Ovary (tissue), 9 donors: Measurements from ENCODE around the gene BRSK2. TPM values are rescaled to one million over a fixed set of nuclear protein-coding genes. Genes with fewer than 3 reads are reported as not detected.

ENCODE experiments used
- DNase-seq, 5 donors: peaks; one replicate each; pipeline ENCODE4 v3.0.0-alpha.2; 2019 to 2020
- H3K27ac ChIP-seq, 2 donors: fragments of 200-600 bp; one replicate each; pipeline versions ENCODE4 v1.5.1 to v1.8.0; 2019 to 2022
- H3K27me3 ChIP-seq: fragments of 200-600 bp; one replicate; pipeline ENCODE4 v1.8.0; 2022
- H3K36me3 ChIP-seq: fragments of 200-600 bp; sonication (generic); one replicate; pipeline ENCODE4 v1.5.1; 2019
- H3K4me1 ChIP-seq: one replicate; pipeline ENCODE4 v1.8.1; 2013; ENCODE audit warnings: mild to moderate bottlenecking, moderate library complexity; ENCODE audit not compliant: insufficient read depth
- H3K4me3 ChIP-seq: fragments of 200-600 bp; sonication (generic); one replicate; pipeline ENCODE4 v1.5.1; 2017
- H3K9me3 ChIP-seq, 2 donors: fragments of 200-600 bp in 1 of 2; sonication (generic) in 1 of 2; one replicate each; pipeline versions ENCODE4 v1.5.1 to v1.8.1; 2013 to 2019; ENCODE audit warnings: mild to moderate bottlenecking in 1 of 2, moderate library complexity in 1 of 2
- CTCF ChIP-seq, 3 donors: fragments of 450-650 bp in 2 of 3; fragments of 200-600 bp in 1 of 3; IDR thresholded peaks; one replicate each; pipeline versions ENCODE4 v1.5.1 to v1.8.0; 2016 to 2022; ENCODE audit warnings: antibody characterized with exemption in 3 of 3, mild to moderate bottlenecking in 1 of 3
- EP300 ChIP-seq: sonication (generic); formaldehyde crosslinking; IDR thresholded peaks from one replicate; pipeline ENCODE4 v1.6.1; 2017; ENCODE audit warnings: antibody characterized with exemption
- POLR2A ChIP-seq: fragments of 450-650 bp; IDR thresholded peaks from one replicate; pipeline ENCODE4 v1.6.1; 2017; ENCODE audit warnings: antibody characterized with exemption, mild to moderate bottlenecking, moderate library complexity
- WGBS, 3 donors: extraction: QIAGEN DNeasy Blood & Tissue Kit in 1 of 3; methylation state at CpG; one replicate each; pipeline versions ENCODE4 v1.1.5 to v1.1.7; 2013 to 2017; 5-methylcytosine and 5-hydroxymethylcytosine counted together
- intact Hi-C, 4 donors: fragments of 100-400 bp; cut with DNase I; formaldehyde crosslinking; loops; one replicate each; pipeline versions ENCODE4 v1.11.0 to v1.15.1; 2022 to 2023
- polyA plus RNA-seq, 2 donors: library from polyadenylated mRNA; stranded (reverse); fragments of 200-250 nt in 1 of 2; fragments of 350-450 nt in 1 of 2; fragmentation: Illumina TruSeq in 1 of 2; extraction: RNeasy Lipid Tissue Mini Kit (QIAGEN cat#74804) in 1 of 2; gene quantifications; one replicate each; pipeline ENCODE4 v1.2.3, GENCODE V29; 2013 to 2014
- total RNA-seq, 7 donors: library from RNA; depleted of rRNA in 2 of 7; stranded (reverse); fragments of >200 nt in 2 of 7; fragmentation: NEBNext Ultra II Directional in 3 of 7; extraction: Animal tissue kit (Norgen Biotek cat#: 25700) in 3 of 7; gene quantifications; one replicate each; pipeline versions ENCODE4 v1.1.0 to v1.2.4, GENCODE V29; 2016 to 2023
- donor health status: DM: no; HTN: no; CAD: no; lungs with moderate emphysema.
- donor health status: DM: no; HTN: no; CAD: no.
- donor health status: Bipolar disorder and iron deficiency.
- donor health status: DM: yes; HTN: yes; CAD: no.
- donor health status: DM: no; HTN: no; CAD: no.
- donor health status: DM: yes; HTN: yes; CAD: no.

The BRSK2 gene
- total and polyA plus RNA-seq, 9 donors, result 0.22 to 1.5 (median 0.52) TPM

- H3K27me3 ChIP-seq, result no peaks in the 10 kb centered on the region
- TF ChIP-seq EP300 (no peak), CTCF (IDR thresholded peaks at IDR 0.05) (no peak), POLR2A (no peak)
- H3K4me3 ChIP-seq, result no peak overlapping the region
- WGBS, 3 donors, result 69 to 72% (median 72%) methylated on average over 46 of the region's 46 CpGs
- H3K36me3 ChIP-seq, result no peaks in the 10 kb centered on the region
- intact Hi-C loops, result loop anchor here in 1 of 4 donors (1.0 to 10.0 kb wide), 2 partner anchors 20 to 617 kb away; partner anchors contain the start of genes POLR2L and TSPAN4
- H3K9me3 ChIP-seq, result no peaks in the 10 kb centered on the region
- DNase-seq, result no peak
- H3K27ac ChIP-seq, result peak overlapping the region in 1 of 2 donors; percentile 54
- H3K4me1 ChIP-seq, result peaks cover 19% of the 10 kb centered on the region
Observed at GRCh38 chr11:1461826-1462697, 72.3 kb downstream of the BRSK2 start.

- no peaks in the 10 kb centered on the region for H3K36me3 ChIP-seq
- no peak overlapping the region for H3K4me3 ChIP-seq
- no peaks in the 10 kb centered on the region for H3K9me3 ChIP-seq
- TF ChIP-seq CTCF (IDR thresholded peaks at IDR 0.05) (no peak), POLR2A (no peak), EP300 (no peak)
- intact Hi-C loops, result loop anchor here in 1 of 4 donors (10.0 kb wide), 1 partner anchor 618 kb away; the partner anchor contains the start of genes POLR2L and TSPAN4
- H3K27me3 ChIP-seq, result no peaks in the 10 kb centered on the region
- H3K4me1 ChIP-seq, result peaks cover 19% of the 10 kb centered on the region
- 80 to 85% (median 80%) methylated on average over 9 to 13 of the region's 13 CpGs for WGBS, 3 donors
- H3K27ac ChIP-seq, result no peak overlapping the region
- no peak for DNase-seq
Observed at GRCh38 chr11:1462698-1462975, 72.9 kb downstream of the BRSK2 start.

GRCh38 chr11:1463056-1463455 lies 73.3 kb downstream of the BRSK2 start:
- Histone ChIP-seq H3K9me3 (no peaks in the 10 kb centered on the region), H3K4me3 (no peak overlapping the region), H3K36me3 (no peaks in the 10 kb centered on the region), H3K27me3 (no peaks in the 10 kb centered on the region), H3K4me1 (peaks cover 19% of the 10 kb centered on the region), H3K27ac (no peak overlapping the region)
- intact Hi-C loops, result loop anchor here in 1 of 4 donors (10.0 kb wide), 1 partner anchor 618 kb away; the partner anchor contains the start of genes POLR2L and TSPAN4
- TF ChIP-seq POLR2A, result no peak
- TF ChIP-seq EP300, result no peak
- TF ChIP-seq CTCF (IDR thresholded peaks at IDR 0.05), result no peak
- DNase-seq, result no peak
- 92 to 96% (median 93%) methylated on average over 12 to 16 of the region's 16 CpGs for WGBS, 3 donors

GRCh38 chr11:1466784-1467183 lies 77.0 kb downstream of the BRSK2 start:
- DNase-seq, result no peak
- peaks cover 2% of the 10 kb centered on the region for H3K4me1 ChIP-seq
- H3K36me3 ChIP-seq, result no peaks in the 10 kb centered on the region
- no peaks in the 10 kb centered on the region for H3K9me3 ChIP-seq
- TF ChIP-seq EP300, result no peak
- no peak for TF ChIP-seq CTCF (IDR thresholded peaks at IDR 0.05)
- TF ChIP-seq POLR2A, result no peak
- intact Hi-C loops, result loop anchor here in 1 of 4 donors (10.0 kb wide), 1 partner anchor 622 kb away; the partner anchor contains the start of genes POLR2L and TSPAN4
- H3K4me3 ChIP-seq, result no peak overlapping the region
- WGBS, 3 donors, result 77 to 86% (median 79%) methylated on average over 16 of the region's 16 CpGs
- no peak overlapping the region for H3K27ac ChIP-seq
- H3K27me3 ChIP-seq, result no peaks in the 10 kb centered on the region
